ENCODE data around the gene PPP5C.

PPP5C gene

DNA sequence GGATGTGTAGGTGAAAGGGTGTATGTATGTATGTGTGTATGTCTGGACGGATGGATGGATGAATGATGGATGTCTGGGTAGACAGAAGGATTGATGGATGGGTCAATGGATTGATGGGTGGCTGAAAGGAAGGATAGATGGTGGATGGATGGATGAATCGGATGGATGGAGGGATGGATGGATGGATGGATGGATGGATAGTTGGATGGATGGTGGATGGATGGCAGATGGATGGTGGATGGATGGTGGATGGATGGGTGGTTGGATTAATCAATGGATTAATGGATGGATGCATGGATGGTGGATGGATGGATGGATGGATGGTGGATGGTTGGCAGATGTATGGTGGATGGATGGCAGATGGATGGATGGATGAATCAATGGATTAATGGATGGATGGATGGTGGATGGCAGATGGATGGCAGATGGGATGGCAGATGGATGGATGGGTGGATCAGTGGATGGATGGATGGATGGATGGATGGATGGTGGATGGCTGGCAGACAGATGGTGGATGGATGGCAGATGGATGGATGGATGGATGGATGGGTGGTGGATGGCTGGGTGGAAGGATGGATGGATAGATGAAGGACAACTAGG lies 16.5 kb upstream of the PPP5C start:
- TF ChIP-seq TAF1 (IDR thresholded peaks at IDR 0.05; ENCODE audit: low read depth) (no peak), ZBTB7A (IDR thresholded peaks at IDR 0.05; ENCODE audit: low read depth) (no peak), FOXM1 (IDR thresholded peaks at IDR 0.05; ENCODE audit: borderline replicate concordance, low read depth) (no peak), EP300 (IDR thresholded peaks at IDR 0.05; ENCODE audit: borderline replicate concordance) (no peak), EGR1 (IDR thresholded peaks at IDR 0.05) (no peak), YY1 (IDR thresholded peaks at IDR 0.05; ENCODE audit: low read depth) (no peak), RAD21 (IDR thresholded peaks at IDR 0.05; ENCODE audit: low read depth) (no peak), TCF12 (IDR thresholded peaks at IDR 0.05; ENCODE audit: low read depth) (no peak), CEBPB (IDR thresholded peaks at IDR 0.05) (no peak), CREB1 (IDR thresholded peaks at IDR 0.05; ENCODE audit: low read depth) (no peak), NFIC (IDR thresholded peaks at IDR 0.05) (no peak), TEAD4 (IDR thresholded peaks at IDR 0.05) (no peak)
- TF ChIP-seq, protein P1, sequence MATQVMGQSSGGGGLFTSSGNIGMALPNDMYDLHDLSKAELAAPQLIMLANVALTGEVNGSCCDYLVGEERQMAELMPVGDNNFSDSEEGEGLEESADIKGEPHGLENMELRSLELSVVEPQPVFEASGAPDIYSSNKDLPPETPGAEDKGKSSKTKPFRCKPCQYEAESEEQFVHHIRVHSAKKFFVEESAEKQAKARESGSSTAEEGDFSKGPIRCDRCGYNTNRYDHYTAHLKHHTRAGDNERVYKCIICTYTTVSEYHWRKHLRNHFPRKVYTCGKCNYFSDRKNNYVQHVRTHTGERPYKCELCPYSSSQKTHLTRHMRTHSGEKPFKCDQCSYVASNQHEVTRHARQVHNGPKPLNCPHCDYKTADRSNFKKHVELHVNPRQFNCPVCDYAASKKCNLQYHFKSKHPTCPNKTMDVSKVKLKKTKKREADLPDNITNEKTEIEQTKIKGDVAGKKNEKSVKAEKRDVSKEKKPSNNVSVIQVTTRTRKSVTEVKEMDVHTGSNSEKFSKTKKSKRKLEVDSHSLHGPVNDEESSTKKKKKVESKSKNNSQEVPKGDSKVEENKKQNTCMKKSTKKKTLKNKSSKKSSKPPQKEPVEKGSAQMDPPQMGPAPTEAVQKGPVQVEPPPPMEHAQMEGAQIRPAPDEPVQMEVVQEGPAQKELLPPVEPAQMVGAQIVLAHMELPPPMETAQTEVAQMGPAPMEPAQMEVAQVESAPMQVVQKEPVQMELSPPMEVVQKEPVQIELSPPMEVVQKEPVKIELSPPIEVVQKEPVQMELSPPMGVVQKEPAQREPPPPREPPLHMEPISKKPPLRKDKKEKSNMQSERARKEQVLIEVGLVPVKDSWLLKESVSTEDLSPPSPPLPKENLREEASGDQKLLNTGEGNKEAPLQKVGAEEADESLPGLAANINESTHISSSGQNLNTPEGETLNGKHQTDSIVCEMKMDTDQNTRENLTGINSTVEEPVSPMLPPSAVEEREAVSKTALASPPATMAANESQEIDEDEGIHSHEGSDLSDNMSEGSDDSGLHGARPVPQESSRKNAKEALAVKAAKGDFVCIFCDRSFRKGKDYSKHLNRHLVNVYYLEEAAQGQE (IDR thresholded peaks at IDR 0.05; ENCODE audit: low read depth): no peak
- TF ChIP-seq, protein P2, sequence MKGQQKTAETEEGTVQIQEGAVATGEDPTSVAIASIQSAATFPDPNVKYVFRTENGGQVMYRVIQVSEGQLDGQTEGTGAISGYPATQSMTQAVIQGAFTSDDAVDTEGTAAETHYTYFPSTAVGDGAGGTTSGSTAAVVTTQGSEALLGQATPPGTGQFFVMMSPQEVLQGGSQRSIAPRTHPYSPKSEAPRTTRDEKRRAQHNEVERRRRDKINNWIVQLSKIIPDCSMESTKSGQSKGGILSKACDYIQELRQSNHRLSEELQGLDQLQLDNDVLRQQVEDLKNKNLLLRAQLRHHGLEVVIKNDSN (IDR thresholded peaks at IDR 0.05): no peak
- TF ChIP-seq, protein P3, sequence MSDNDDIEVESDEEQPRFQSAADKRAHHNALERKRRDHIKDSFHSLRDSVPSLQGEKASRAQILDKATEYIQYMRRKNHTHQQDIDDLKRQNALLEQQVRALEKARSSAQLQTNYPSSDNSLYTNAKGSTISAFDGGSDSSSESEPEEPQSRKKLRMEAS (IDR thresholded peaks at IDR 0.05): no peak

DNA sequence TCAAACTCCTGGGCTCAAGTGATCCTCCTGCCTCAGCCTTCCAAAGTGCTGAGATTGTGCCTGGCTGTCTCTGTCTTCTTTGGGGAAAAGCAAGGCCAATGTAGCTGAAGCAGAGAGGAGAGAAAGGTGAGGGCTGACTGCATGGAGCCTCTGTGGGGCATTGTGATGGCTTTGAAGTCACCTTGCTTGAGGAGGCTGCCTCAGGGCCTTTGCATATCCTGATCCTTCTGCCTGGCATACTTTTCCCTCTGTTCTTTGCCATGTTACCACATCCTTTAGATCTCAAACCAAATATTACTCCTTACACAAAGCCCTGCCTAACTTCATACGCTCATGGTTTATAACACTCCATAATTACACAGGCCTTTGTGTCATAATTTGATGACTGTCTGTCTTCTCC lies 9.4 kb upstream of the PPP5C start:
- TF ChIP-seq ZBTB7A (IDR thresholded peaks at IDR 0.05; ENCODE audit: low read depth) (no peak), TEAD4 (IDR thresholded peaks at IDR 0.05) (no peak), YY1 (IDR thresholded peaks at IDR 0.05; ENCODE audit: low read depth) (no peak), CEBPB (IDR thresholded peaks at IDR 0.05) (no peak), EP300 (IDR thresholded peaks at IDR 0.05; ENCODE audit: borderline replicate concordance) (no peak), TCF12 (IDR thresholded peaks at IDR 0.05; ENCODE audit: low read depth) (no peak), TAF1 (IDR thresholded peaks at IDR 0.05; ENCODE audit: low read depth) (no peak), FOXM1 (IDR thresholded peaks at IDR 0.05; ENCODE audit: borderline replicate concordance, low read depth) (no peak), EGR1 (IDR thresholded peaks at IDR 0.05) (no peak), CREB1 (IDR thresholded peaks at IDR 0.05; ENCODE audit: low read depth) (no peak), RAD21 (IDR thresholded peaks at IDR 0.05; ENCODE audit: low read depth) (no peak), NFIC (IDR thresholded peaks at IDR 0.05) (no peak)
- TF ChIP-seq, protein P1 (IDR thresholded peaks at IDR 0.05; ENCODE audit: low read depth): no peak
- TF ChIP-seq, protein P2 (IDR thresholded peaks at IDR 0.05): no peak
- TF ChIP-seq, protein P3 (IDR thresholded peaks at IDR 0.05): no peak

DNA sequence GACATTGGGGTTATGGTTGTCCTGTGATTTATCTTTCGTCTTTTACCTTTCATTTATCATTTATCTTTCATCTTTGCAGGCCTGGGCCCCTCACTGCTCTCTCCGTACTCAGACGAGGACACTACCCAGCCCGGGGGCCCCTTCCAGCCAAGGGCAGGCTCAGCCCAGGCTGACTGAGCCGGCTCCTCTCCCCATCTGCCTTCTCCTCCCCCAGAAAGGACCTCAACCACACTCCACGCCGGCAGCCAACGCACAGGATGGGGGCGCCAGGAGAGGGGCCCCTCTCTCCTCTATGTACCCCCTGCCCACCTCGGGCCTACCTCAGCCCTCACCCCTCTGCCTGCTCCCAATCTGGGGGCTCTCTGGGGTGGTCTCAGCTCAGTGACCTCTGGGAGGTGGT lies 7.4 kb upstream of the PPP5C start:
- no peak for TF ChIP-seq ZBTB7A (IDR thresholded peaks at IDR 0.05; ENCODE audit: low read depth)
- TF ChIP-seq NFIC (IDR thresholded peaks at IDR 0.05): no peak
- TF ChIP-seq TAF1 (IDR thresholded peaks at IDR 0.05; ENCODE audit: low read depth): no peak
- no peak for TF ChIP-seq FOXM1 (IDR thresholded peaks at IDR 0.05; ENCODE audit: borderline replicate concordance, low read depth)
- no peak for TF ChIP-seq EGR1 (IDR thresholded peaks at IDR 0.05)
- TF ChIP-seq, protein P2 (IDR thresholded peaks at IDR 0.05): no peak
- no peak for TF ChIP-seq EP300 (IDR thresholded peaks at IDR 0.05; ENCODE audit: borderline replicate concordance)
- TF ChIP-seq CEBPB (IDR thresholded peaks at IDR 0.05): no peak

DNA sequence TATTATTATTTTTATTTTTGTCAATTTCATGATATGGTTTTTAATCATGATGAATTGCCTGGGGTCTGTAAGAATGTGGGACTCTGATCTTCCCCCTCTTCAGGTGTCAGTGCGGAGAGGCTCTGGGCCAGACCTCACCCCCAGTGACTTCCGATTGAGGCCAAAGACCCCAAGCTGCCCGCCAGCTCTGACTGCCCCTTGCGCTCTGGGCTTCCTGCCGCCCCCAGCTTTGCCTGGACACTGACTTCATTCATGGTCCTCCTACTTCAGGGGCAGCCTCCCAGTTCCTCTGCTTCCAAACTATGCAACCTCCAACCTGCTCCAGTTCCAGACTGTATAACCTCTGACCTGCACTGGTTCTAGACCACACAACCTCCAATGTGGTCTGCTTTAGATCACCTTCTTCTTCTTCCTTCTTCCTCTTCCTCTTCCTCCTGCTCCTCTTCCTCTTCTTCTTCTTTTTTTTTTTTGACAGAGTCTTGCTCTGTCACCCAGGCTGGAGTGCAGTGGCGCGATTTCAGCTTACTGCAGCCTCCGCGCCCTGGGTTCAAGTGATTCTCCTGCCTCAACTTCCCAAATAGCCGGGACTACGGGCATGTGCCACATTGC lies 6.7 kb upstream of the PPP5C start:
- TF ChIP-seq, protein P1 (IDR thresholded peaks at IDR 0.05; ENCODE audit: low read depth): no peak
- no peak for TF ChIP-seq YY1 (IDR thresholded peaks at IDR 0.05; ENCODE audit: low read depth)
- TF ChIP-seq ZBTB7A (IDR thresholded peaks at IDR 0.05; ENCODE audit: low read depth): no peak
- TF ChIP-seq CEBPB (IDR thresholded peaks at IDR 0.05): no peak
- TF ChIP-seq TEAD4 (IDR thresholded peaks at IDR 0.05): no peak
- TF ChIP-seq TAF1 (IDR thresholded peaks at IDR 0.05; ENCODE audit: low read depth): no peak
- no peak for TF ChIP-seq EP300 (IDR thresholded peaks at IDR 0.05; ENCODE audit: borderline replicate concordance)
- TF ChIP-seq, protein P2 (IDR thresholded peaks at IDR 0.05): no peak
- TF ChIP-seq NFIC (IDR thresholded peaks at IDR 0.05): no peak
